Cerebellar nuclear complex (tissue), 1 donor: Measurements from ENCODE around the gene INPP5K.

Experiments used
- DNase-seq, 2 experiments: peaks; one replicate each; lab custom pipeline; 2025; lab: John Stamatoyannopoulos, UW

Gene INPP5K

GRCh38 chr17:1485423-1486376 lies 30.7 kb downstream of the INPP5K start:
- DNase-seq: no peak

DNA sequence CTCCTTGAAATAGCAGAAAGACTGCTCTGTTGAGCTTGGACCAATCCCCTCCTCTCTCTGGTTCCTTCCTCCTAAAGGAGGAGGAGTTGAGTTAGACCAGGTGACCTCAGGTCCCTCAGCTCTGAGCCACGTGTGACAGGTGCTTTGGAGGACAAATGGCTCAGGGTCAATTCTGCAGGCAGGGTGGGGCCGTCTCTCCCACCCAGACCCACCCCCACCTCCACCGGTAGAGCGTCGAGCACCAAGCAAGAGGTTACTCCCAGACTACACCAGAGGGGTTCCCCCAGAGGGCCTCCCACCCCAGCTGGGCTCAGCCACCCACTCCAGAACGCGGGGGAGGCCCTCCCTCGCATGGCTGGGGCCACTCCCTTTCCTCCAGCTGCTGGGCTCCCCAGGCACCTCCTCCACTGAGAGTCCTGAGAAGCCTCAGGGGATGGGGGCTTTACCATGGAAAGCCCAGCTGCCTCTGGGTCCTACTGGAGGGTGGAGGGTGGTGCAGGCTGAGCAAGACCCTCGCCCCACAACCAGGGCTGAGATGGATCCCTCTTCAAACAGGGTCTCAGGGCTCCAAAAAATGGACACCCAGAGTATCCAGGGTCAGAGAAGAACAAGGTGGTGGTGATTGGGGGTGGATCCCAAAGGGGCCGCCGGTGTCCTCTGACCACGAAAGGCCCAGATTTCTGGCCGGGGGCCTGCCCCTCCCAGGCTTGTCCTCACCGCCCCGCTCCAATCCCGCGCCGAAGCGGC lies 31.6 kb downstream of the INPP5K start:
- DNase-seq: no peak

GRCh38 chr17:1484060-1484535 lies 32.3 kb downstream of the INPP5K start:
- DNase-seq: no peak

DNA sequence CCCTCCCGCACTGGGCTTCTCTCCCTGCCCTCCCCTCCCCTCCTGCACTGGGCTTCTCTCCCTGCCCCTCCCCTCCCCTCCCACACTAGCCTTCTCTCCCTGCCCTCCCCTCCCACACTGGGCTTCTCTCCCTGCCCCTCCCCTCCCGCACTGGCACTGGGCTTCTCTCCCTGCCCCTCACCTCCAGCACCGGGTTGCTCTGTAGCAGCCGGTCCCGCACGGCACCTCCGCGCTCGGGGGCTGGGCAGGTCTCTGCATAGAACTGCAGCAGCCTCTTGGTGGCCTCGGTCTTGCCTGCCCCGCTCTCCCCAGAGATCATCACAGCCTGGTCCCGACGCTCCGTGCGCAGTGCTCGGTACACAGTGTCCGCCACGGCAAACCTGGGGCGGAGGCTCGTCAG lies 33.7 kb downstream of the INPP5K start:
- DNase-seq: no peak

GRCh38 chr17:1481736-1482135 lies 34.7 kb downstream of the INPP5K start:
- DNase-seq: no peak

DNA sequence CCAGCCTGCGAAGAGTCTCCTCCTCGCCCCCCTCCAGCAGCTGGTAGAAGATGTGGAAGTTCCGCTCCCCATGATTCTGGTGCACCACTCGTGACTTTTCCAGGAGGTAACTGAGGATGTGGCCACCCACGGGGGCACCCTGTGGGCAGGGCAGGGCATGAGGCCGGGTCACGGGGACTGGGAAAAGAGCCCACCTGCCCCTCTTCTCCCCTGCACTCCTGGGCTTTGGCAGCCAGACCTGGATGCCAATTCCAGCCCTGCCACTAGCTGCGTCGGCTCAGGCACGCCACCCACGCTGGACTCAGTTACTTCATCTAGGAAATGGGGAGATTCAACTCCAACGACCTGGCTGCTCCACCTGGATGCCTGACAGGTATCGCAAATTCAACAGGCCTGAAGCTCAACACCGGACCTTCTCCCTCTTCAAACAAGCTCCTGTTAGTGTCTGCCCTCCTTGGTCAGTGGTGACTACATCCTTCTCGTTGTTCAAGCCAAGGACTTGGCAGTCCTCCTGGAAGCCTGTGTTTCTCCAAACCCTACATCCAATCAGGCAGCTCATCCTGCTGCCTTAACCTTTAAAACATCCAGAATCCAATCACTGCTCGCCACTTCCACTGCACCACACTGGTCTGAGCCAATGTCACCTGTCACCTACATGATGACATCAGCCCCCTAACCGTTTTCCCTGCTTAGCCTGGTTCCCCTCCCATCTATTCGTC lies 35.5 kb downstream of the INPP5K start:
- no peak for DNase-seq

DNA sequence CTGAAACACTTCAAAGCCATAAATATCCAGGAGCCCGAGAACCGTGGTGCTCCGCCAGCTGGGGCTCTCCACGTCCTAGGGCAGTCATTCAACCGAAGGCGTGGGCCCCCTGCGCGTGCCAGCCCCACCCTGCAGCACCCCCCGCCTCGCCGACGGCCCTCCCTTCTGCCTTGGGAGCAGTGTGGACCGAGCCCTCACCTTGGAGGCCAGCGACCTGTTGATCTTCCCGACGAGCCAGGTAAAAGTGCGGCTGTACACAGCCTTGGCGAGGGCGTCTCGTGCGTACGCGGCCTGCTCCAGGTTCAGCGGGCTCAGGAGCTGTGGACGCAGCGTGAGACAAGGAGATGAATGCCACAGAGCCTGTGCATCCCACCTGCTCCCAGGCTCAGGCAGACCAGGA lies 38.0 kb downstream of the INPP5K start:
- no peak for DNase-seq

GRCh38 chr17:1475321-1475854 lies 41.0 kb downstream of the INPP5K start:
- DNase-seq: no peak

- no peak for DNase-seq
These were observed 41.8 kb downstream of the INPP5K start for GRCh38 chr17:1474402-1475189.

DNA sequence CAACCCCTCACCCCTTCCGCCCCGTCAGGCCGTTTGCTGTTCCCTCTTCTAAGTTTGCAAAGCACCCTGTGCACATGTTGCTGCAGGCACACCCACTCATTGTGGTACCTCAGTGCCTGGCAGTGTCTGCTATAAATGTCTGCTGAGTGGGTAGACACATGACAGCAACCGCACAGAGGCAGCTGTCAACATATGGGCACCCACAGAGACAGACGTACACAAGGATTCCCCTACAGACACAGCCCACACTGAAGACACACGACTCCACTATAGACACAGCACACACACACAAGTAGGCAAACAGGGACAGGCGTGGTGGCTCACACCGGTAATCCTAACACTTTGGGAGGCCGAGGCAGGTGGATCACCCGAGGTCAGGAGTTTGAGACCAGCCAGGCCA lies 42.6 kb downstream of the INPP5K start:
- DNase-seq: no peak

DNA sequence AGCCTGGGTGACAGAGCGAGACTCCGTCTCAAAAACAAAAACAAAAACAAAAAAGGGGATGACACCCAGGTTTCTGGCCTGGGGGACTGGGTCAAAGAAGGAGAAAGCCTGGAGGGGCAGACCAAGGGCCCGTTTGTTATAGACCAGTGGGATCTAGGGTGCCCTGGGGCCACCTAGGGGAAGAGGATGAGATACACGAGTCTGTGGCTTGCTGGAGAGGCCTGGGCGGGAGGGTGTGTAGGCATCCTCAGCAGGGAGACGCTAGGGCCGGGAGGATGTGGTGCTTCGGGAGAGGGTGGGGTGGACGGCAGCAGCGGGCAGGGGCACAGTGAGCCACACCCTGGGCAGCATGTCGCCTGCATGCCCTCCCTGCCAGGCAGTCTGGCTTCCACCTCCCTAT lies 43.2 kb downstream of the INPP5K start:
- no peak for DNase-seq

GRCh38 chr17:1471911-1472821 lies 44.2 kb downstream of the INPP5K start:
- no peak for DNase-seq

- DNase-seq: no peak
These were observed 44.9 kb downstream of the INPP5K start for GRCh38 chr17:1471490-1471889.

GRCh38 chr17:1470755-1471462 lies 45.5 kb downstream of the INPP5K start:
- no peak for DNase-seq

GRCh38 chr17:1470071-1470754 lies 46.2 kb downstream of the INPP5K start:
- DNase-seq: no peak

DNA sequence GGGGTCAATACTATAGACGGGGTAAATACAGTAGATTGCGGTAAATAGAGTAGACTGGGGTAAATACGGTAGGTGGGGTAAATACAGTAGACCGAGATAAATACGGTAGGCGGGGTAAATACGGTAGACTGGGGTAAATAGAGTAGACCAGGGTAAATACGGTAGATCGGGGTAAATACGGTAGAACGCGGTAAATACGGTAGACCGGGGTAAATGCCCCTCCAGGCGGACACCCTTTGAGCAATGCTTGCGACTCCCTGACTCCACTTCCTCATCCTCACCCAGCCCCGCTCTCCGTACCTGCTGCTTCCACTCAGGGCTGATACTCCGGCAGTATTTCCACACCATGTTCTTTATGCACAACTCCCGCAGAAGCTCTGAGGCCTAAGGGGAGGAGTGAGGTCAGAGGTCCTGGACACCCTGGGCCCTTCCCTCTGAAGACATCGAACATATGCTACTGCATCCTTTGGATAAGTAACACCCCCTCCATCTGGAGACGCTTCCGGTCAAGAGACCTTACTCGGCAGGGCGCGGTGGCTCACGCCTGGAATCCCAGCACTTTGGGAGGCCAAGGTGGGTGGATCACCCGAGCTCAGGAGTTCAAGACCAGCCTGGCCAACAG lies 47.1 kb downstream of the INPP5K start:
- DNase-seq: no peak

GRCh38 chr17:1467898-1468492 lies 48.4 kb downstream of the INPP5K start:
- no peak for DNase-seq

DNA sequence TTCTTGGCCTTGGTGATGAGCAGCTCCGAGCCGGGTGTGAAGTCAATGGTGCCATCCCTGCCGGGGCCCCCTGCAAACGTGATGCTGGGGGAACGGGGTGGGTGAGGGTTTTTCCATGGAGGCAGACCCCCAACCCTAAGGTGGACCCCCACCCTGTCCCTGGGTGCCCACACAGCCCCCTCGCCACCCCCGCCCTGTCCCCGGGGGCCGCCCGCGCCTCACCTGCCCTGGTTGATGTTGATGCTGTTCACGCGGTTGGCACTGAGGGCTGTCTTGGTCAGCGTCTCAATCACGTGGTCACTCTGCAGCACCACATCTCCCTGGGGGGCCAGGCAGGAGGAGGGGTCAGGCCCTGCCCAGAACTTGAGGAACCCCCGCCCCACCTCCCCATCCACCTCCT lies 49.2 kb downstream of the INPP5K start:
- no peak for DNase-seq
